Pons (tissue), 1 donor: ENCODE data around the gene CNTROB.

ENCODE experiments used
- DNase-seq: peaks from one replicate; pipeline ENCODE4 v3.0.0-alpha.2; 2016; ENCODE audit warnings: low spot score

The CNTROB gene, protein sequence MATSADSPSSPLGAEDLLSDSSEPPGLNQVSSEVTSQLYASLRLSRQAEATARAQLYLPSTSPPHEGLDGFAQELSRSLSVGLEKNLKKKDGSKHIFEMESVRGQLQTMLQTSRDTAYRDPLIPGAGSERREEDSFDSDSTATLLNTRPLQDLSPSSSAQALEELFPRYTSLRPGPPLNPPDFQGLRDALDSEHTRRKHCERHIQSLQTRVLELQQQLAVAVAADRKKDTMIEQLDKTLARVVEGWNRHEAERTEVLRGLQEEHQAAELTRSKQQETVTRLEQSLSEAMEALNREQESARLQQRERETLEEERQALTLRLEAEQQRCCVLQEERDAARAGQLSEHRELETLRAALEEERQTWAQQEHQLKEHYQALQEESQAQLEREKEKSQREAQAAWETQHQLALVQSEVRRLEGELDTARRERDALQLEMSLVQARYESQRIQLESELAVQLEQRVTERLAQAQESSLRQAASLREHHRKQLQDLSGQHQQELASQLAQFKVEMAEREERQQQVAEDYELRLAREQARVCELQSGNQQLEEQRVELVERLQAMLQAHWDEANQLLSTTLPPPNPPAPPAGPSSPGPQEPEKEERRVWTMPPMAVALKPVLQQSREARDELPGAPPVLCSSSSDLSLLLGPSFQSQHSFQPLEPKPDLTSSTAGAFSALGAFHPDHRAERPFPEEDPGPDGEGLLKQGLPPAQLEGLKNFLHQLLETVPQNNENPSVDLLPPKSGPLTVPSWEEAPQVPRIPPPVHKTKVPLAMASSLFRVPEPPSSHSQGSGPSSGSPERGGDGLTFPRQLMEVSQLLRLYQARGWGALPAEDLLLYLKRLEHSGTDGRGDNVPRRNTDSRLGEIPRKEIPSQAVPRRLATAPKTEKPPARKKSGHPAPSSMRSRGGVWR

DNA sequence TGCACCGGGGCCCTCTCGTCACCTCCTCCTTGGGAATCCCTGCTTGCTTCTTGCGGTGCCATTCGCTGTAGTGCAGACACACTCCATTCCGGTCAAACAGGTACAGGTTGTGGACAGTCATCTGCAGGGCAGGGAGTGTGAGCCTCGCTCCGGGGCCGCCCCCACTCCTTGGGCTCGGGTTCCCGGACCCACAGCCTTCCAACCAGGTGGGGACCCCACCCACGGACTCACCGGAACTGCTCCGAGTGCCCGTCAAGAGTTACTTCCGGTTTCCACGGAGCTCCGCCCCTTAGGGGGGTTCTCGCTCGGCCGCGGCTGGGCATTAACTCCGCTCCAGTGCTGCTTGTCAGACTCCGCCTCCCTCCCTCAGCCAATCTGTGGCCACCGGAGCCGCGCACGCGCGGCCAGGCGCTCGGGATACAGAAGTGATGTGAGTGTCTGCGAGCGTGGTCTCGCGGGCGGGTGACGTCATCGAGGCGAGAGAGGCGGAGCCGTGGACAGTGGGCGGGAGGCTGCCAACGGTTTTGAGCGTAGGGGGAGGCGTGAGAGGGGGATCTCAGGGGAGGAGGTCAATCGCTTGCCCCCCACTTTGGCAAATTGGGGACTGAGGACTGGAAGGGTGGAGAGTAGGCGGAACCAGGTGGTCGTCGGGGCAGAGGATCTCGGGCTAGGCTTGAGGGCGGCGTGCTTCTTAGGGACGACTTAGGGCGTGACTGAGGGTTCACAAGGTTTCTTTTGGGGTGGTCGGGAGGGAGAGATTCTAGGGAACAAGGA lies at the start of gene CNTROB, which contains the start of gene TRAPPC1:
TSS of gene CNTROB (plus strand) at position 498 of the 774 bp plus-strand sequence. CDS start 874 bp downstream, outside the sequence.
TSS of gene TRAPPC1 (minus strand) at position 238 of the 774 bp plus-strand sequence. CDS start at position 121, 117 bp downstream.
- peak; percentile 99 for DNase-seq

DNA sequence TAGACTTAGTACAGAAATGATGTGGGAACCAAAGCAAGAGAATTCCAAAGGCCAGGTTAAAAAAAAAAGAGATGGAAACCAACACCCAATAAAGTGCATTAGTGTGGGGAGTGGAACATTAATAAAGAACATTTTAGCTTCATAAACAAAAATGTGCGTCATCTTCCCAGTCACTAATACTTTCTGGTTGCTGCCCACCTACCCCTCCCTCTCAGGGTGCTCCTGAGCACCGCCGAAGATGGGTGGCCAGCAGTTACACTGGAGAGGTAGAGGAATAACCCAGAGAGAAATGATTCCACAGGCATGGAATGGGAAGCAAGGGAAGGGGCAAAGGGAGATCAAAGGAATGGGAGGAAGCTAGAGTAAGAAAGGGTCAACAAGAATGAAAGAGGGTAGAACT lies 49.4 kb upstream of the CNTROB start:
- DNase-seq = no peak

DNA sequence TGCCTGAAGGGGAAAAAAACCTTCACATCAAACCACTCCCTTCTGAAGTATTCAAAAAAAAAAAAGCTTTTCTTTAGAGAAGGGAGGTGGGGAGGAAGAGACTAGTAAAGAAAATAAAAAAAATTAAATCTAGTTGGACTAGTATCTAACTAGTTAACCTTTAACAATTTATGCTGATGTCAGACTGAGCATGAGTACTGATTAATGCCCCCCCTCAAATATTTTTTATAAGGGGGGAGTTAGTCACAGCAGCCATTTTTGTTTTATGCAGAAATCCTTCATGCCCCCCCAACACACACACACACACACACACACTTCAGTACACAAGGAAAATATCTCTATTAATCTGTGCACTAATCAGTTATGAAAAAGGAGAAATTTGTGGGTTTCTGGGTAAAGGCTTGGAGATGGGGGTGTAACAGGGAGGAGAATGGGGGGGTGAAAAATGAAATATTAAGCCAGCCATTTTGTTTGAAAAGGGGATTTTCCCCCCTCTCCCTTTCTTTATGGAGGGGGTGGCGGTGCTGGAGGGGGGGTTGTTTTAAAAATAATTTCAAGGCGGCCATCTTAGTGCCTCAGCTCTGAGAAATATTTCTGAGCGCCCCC lies 48.1 kb upstream of the CNTROB start:
- DNase-seq = no peak

DNA sequence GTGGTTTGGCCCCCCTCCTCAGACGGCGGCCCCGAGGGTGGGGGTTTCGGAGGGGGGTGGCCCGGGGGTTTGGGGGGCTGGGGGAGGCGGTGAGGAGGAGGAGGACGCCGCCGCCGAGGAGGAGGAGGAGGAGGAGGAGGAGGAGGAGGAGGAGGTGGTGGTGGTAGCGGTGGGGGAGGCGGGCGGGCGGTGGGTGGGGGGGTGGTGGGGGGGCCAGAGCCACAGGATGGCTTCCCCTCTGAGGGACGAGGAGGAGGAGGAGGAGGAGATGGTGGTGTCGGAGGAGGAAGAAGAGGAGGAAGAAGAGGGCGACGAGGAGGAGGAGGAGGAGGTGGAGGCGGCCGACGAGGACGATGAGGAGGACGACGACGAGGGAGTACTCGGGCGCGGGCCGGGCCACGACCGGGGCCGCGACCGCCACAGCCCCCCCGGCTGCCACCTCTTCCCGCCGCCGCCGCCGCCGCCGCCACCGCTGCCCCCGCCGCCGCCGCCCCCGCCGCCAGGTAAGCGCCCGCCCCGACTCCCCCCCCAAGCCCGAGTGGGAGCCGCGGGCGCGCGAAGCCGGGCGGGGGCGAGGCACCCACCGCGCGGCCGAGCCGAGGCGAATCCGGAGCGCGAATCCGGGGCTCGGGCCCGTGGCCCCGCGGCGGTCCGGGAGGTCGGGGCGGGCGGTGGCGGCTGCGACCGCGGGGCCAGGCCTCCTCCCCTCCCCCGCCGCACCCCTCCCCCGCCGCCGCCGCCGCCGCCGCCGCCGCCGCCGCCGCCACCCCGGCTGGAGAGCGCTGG lies 47.2 kb upstream of the CNTROB start:
- no peak for DNase-seq

DNA sequence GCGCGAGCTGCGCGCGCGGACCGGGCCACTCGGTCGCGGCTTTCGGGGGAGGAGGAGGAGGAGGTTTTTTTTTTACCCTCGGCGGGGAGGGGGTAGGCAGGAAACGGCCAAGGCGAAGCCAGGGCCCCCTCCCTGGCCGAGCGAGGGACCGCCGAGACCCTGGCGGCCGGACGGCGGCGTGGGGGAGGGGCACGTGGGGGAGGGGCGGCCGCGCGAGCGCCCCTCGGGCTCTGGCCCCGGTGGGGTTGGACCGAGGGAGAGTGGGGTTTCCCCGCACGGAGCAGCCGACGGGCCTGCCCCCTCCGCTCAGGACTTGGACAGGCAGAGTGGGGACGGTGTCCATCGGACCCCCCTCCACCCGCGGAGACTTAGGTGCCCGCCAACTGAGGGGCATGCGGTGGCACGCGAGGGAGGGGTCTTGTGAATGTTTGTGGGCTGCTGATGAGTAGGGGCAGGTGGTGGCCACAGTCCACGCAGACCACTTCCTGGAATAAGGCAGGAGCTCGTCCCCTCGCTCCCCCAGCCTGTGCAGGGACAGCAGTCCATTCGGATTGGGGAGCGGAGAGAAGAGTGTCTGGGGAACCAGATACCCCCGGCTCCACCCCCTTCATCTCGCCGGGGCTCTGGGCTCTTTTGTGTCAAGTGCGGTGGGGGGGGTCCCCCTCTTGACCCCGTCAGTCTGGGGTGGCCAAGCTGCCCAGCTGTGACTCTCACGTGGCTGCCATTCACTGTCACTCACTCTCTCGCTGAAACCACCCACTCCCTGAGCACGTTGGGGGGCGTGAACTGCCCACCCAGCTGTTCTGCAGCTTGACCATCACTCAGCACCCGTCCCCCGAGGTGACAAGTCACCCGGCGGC lies 46.4 kb upstream of the CNTROB start:
- DNase-seq = peak; percentile 20

DNA sequence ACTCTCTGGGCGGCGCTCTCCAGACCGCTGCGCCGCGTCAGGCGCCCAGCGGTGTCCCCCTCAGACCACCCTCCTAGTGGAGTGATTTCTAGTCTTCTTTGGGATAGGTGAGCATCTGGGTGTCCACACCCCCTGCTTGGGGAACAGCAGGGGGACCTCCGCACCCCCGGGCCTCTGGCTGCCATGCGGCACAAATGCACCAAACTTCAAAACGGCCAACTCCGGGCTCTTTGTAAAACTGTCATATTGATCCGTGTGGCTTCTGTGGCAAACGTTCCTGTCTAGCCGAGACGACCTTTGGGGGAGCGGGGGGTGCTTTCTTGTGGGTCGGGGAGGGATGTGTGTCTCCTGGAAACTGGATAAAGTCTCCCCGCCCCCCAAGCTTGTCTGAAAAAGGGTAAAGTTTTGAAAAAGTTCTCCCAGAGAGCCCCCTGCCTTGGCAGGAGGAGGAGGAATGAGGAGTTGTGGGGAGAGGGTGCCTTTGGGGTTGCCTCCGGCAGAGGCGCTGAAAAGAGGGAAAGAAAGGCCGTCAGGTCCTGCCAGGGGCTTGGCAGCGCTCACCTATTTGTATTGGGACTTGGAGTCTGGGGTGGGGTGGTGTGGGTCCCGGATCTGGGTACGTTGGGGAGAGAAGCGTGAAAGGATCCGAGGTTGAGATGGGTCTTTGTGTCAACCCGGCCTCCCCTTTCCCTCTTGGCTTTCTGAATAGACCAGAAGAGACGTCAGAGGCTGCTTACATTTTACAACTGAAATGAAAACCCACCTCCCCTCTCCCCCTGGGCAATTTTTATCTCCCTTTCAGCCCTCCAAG lies 45.6 kb upstream of the CNTROB start:
- DNase-seq = no peak

DNA sequence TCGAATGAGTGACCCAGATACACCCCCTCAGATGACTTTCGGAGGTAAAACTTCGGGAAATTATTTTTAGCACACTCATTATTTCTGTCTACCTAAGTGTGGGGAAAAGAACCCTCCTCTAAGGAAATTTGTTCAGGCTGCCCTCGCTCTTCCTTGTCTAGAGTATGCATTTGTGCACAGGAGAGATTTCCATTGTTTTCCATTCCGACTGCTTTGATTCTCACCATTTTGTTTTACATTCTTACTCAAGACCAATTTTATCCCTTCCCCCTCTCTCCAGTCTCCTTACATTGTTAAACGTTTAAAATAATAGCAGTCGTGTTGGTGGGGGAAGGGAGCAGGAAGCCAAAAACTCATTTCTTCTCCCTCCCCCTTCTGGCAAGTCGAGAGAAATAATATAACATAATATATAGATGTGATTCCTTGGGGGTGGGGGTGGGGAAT lies 44.9 kb upstream of the CNTROB start:
- DNase-seq = peak; percentile 24

DNA sequence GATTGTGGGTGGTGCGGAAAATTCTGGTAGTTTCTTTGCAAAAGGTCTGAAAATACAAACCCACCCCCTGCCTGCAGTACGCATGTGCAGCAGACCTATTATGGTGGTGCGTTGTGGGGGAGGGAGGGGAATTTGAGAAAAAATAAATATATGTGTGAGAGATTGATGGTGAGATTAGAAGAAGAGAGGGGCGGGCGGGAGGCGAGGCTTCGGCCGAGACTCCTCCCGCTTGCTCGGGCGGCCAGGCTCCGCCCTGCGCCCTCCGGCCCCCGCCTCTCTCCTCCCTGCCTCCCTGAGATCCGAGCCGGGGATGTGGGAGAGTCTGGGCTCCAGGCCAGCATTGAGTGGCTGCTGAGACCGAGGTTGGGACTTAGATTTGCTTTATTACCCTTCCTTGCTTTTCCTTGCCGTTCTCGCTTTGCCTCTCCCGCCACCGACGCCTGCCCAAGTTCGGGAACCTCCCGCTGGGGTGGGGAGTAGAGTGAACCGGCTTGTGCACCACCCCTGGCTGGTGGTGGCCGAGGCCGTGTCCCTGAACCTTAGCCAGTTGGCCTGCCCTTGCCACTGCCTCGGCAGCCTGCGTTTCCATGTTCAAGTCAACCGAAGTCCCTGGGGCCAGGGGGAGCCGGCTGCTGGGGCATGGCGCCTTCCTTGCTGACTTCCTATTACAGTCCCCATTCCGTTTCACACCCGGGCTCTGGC lies 44.4 kb upstream of the CNTROB start:
- DNase-seq = peak; percentile 94

DNA sequence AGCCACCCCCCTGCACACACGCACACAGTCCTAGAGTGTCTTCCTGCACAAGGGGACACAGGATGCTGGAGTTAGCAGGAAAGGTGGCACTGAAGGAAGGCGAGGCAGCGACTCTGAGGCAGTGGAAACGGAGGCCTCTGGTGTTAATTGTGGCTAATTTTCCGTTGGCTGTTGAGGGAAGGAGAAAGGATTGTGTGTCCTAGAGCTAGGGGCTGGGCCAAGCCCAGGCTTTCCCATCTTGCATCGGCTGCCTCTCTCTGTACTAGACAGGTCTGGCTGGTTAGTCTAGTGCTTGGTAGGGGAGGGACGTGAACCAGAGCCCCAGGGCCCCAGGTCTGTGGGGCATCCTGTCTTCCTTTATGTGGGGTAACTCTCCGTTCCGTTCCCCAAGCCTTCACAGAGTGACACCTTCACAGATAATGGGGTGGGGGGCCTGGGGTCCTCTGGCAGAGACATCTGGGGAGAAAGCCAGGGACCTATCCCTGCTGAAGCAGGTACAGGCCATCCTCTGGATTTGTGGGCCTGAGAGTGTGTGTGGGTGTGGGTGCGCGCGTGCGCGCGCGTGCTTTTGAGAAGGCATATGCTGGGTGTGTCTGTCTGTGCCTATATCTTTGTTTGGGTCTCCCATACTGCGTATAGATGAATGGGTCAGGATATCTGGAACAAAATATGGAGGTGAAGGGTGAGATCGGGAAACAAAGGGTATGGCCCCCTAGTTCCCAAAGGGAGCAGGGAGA lies 43.7 kb upstream of the CNTROB start, which contains the start of gene CHD3:
TSS of gene CHD3 (plus strand) at position 606 of the 737 bp plus-strand sequence. CDS start 212 bp downstream, outside the sequence.
- DNase-seq = no peak

DNA sequence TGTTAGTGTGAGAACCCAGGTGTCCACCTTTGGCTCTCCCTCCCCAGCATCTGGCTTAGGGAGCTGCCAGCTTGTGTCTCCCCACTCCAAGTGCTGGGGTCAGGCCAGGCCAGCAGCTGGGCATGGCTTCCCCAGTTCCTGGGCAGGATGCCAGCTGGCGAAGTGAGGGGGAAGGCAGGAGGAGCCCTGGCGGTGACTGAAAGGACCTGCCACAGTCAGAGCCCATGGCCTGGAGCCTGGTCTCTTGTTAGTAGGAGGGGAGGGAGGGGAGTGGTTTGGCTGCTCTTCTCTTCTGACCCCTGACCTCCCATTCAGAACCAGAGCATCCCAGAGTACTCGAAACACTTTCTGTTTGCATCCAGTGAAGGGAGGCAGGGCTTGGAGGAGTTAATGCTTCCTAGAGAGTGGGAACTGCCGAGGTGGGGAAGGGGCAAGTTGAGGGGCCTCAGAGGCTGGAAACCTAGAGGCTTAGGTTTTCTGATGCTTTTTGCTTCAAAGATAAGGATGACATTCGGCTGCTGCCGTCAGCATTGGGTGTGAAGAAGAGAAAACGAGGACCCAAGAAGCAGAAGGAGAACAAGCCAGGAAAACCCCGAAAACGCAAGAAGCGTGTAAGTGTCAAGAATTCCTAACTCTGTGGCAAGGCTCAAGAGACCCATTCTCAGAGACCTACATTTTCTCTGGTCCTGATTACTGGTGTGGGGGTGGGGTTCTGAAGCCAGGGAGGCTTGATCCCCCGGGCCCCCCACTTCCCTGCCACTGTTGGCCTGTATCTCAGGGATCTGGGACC lies 42.6 kb upstream of the CNTROB start:
- peak; percentile 99 for DNase-seq

DNA sequence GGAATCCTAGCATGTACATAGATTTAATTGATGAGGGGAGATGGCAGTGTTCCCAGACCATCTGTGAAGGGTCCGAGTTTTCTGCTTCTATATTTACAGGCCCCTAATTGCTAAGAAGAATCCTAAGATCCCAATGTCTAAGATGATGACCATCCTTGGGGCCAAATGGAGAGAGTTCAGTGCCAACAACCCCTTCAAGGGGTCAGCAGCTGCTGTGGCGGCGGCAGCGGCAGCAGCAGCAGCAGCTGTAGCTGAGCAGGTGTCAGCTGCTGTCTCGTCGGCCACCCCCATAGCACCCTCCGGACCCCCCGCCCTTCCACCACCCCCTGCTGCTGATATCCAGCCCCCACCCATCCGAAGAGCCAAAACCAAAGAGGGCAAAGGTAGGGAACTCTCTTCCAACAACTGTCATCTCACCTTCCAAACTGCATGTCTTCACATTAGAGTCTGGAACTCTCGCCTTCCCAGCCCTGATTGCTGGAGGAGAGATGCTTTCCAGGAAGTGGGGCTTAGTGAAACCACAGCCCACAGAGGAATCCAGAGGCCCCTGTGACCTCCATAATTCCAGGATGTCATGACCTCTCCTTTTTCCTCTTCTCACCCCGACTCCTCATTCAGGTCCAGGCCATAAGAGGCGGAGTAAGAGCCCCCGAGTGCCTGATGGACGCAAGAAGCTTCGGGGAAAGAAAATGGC lies 38.7 kb upstream of the CNTROB start:
- no peak for DNase-seq

DNA sequence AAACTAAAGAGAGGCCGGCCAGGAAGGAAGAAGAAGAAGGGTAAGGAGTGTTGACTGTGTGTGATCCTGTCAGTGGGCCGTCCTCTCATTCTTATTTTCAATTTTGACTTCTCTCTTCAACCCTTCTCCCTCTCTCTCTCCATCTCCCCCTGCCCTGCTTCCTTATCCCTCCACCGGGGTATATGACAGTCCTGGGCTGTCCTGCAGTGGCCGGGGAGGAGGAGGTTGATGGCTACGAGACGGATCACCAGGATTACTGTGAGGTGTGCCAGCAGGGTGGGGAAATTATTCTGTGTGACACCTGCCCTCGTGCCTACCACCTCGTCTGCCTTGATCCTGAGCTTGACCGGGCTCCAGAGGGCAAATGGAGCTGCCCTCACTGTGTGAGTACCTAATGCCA lies 37.8 kb upstream of the CNTROB start:
- DNase-seq = no peak

DNA sequence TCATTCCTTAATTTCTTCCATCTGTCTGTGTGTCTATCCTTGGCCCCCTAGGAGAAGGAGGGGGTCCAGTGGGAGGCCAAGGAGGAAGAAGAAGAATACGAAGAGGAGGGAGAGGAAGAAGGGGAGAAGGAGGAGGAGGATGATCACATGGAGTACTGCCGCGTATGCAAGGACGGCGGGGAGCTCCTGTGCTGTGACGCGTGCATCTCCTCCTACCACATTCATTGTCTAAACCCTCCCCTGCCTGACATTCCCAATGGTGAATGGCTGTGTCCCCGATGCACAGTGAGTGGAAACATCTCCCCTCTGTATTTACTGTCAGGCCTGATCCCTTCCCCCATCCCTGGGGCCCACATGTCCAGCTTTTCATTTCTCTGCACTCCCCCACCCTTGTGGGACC lies 37.1 kb upstream of the CNTROB start:
- no peak for DNase-seq

DNA sequence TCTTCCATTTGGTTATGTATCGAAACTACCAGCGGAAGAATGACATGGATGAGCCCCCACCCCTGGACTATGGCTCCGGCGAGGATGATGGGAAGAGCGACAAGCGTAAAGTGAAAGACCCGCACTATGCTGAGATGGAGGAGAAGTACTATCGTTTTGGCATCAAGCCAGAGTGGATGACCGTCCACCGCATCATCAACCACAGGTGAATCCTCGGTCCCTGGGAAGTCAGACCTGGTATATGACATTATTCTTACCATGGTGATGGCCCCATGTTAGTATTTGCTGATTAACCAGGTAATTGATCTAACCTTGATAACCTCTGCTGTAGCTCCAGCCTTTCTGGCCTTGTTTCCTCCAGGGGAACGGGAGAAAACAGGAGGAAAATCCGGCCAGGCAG lies 34.9 kb upstream of the CNTROB start:
- DNase-seq = no peak

DNA sequence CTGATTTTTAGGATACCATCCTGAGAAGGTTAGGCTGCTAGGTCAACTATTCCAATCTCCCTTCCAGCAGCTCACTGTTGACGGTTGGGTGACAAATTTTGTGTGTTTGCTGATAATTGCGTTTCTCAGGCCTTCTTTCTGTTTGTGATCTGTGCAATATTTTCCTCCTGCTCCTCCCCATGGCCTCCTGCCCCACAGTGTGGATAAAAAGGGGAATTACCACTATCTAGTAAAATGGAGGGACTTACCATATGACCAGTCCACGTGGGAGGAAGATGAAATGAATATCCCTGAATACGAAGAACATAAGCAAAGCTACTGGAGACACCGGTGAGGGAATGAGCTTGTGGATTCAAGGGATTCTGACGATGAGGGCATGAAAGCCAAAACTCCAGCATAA lies 34.2 kb upstream of the CNTROB start:
- DNase-seq = peak; percentile 80
